Upper lobe of right lung (tissue), 1 donor: ENCODE measurements around the gene CACNG8. TPM values are rescaled to one million over a fixed set of nuclear protein-coding genes. Genes with fewer than 3 reads are reported as not detected.
A peak's percentile ranks its signal among the peaks of the same experiment; 100 is the strongest.

Experiments
- ATAC-seq: fragments of 200-7000 bp; cut with Tn5 transposase; one replicate; pipeline ENCODE4 v1.9.1; 2020; ENCODE audit warnings: mild to moderate bottlenecking, moderate library complexity
- DNase-seq: peaks from one replicate; pipeline ENCODE4 v3.0.0-alpha.2; 2020
- H3K27ac ChIP-seq: fragments of 200-600 bp; one replicate; pipeline ENCODE4 v1.8.0; 2022
- H3K27me3 ChIP-seq: fragments of 200-600 bp; one replicate; pipeline ENCODE4 v1.8.0; 2022; ENCODE audit warnings: mild to moderate bottlenecking
- H3K36me3 ChIP-seq: fragments of 200-600 bp; one replicate; pipeline ENCODE4 v1.8.0; 2022
- H3K4me1 ChIP-seq: fragments of 200-600 bp; one replicate; pipeline ENCODE4 v1.8.0; 2022
- H3K4me3 ChIP-seq: fragments of 200-600 bp; one replicate; pipeline ENCODE4 v1.8.0; 2022; ENCODE audit warnings: mild to moderate bottlenecking
- H3K9me3 ChIP-seq: fragments of 200-600 bp; one replicate; pipeline ENCODE4 v1.8.0; 2022
- intact Hi-C: fragments of 100-400 bp; cut with DNase I; formaldehyde crosslinking; loops from one replicate; pipeline ENCODE4 v1.11.0; 2022
- total RNA-seq: library from RNA; stranded (reverse); fragmentation: NEBNext Ultra II Directional; extraction: Animal tissue kit (Norgen Biotek cat#: 25700); gene quantifications from one replicate; pipeline ENCODE4 v1.2.1, GENCODE V29; 2021
- TF ChIP-seq, protein P1 (sequence below): fragments of 200-600 bp; IDR thresholded peaks from one replicate; pipeline ENCODE4 v1.8.0; 2022; ENCODE audit warnings: antibody characterized with exemption
- donor health status: DM: no; HTN: yes; CAD: no; lungs with severe emphysema.

Gene CACNG8
- total RNA-seq, 1 donor from 2014 or later: 0.12 TPM

DNA sequence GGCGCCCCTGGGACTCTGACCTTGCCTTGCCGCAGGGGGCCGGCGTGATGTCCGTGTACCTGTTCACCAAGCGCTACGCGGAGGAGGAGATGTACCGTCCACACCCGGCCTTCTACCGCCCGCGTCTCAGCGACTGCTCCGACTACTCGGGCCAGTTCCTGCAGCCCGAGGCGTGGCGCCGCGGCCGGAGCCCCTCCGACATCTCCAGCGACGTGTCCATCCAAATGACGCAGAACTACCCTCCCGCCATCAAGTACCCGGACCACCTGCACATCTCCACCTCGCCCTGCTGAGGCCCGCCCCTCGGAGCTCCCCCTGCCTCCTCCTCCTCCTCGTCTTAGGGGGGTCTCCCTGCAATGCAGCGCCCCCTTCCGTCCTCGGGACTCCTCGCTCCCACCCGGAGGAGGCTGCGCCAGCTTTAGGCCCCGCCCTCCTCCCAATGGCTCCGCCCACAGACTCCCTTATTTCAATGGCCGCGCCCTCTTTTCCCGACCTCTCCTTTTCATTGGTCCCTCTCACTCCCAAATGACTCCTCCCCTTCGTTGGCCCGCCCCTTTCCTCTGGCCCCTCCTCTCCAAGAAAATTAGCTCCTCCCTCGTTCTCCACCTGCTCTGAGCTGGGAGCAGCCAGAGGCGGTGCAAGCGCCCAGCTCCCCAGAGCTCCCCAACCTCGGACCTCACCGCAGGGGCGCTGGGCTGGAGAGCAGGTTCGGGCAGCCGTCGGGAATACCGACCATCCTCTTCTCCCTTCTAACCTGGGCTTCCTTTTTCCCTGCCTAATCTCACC, 20.5 kb upstream of the CACNG8 start:
- DNase-seq: peak; percentile 56
- peaks cover 51% of the 10 kb centered on the region for H3K27me3 ChIP-seq
- H3K4me3 ChIP-seq: no peak overlapping the region
- H3K36me3 ChIP-seq: no peaks in the 10 kb centered on the region
- intact Hi-C loops: no loop called here
- TF ChIP-seq, protein P1, sequence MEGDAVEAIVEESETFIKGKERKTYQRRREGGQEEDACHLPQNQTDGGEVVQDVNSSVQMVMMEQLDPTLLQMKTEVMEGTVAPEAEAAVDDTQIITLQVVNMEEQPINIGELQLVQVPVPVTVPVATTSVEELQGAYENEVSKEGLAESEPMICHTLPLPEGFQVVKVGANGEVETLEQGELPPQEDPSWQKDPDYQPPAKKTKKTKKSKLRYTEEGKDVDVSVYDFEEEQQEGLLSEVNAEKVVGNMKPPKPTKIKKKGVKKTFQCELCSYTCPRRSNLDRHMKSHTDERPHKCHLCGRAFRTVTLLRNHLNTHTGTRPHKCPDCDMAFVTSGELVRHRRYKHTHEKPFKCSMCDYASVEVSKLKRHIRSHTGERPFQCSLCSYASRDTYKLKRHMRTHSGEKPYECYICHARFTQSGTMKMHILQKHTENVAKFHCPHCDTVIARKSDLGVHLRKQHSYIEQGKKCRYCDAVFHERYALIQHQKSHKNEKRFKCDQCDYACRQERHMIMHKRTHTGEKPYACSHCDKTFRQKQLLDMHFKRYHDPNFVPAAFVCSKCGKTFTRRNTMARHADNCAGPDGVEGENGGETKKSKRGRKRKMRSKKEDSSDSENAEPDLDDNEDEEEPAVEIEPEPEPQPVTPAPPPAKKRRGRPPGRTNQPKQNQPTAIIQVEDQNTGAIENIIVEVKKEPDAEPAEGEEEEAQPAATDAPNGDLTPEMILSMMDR: no peak
- H3K4me1 ChIP-seq: no peaks in the 10 kb centered on the region
- H3K27ac ChIP-seq: no peak overlapping the region
- H3K9me3 ChIP-seq: no peaks in the 10 kb centered on the region
- no peak for ATAC-seq

- DNase-seq (no peak), ATAC-seq (no peak)
- TF ChIP-seq, protein P1: no peak
- Histone ChIP-seq H3K27me3 (peaks cover 61% of the 10 kb centered on the region), H3K36me3 (no peaks in the 10 kb centered on the region), H3K4me3 (no peak overlapping the region), H3K4me1 (no peaks in the 10 kb centered on the region), H3K27ac (no peak overlapping the region), H3K9me3 (no peaks in the 10 kb centered on the region)
- intact Hi-C loops: no loop called here
These were observed 18.3 kb upstream of the CACNG8 start for GRCh38 chr19:53944416-53944815.

DNA sequence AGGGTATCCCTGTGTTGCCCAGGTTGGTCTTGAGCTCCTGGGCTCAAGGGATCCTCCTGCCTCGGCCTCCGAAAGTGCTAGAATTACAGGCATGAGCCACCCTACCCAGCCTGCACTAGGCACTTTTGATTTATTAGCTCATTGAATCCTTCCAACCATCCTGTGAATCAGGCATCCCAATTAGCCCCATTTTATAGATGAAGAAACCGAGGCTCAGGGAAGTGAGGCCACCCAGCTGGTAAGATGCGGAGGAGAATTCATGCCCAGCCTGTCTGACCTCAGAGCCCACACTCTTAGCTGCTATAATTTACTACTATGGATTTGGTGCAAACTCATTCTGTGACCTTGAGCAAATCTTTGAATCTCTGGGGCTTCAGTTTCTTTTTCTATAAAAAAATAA, 17.8 kb upstream of the CACNG8 start:
- DNase-seq (no peak), ATAC-seq (no peak)
- no peaks in the 10 kb centered on the region for H3K9me3 ChIP-seq
- intact Hi-C loops: no loop called here
- no peak overlapping the region for H3K4me3 ChIP-seq
- no peaks in the 10 kb centered on the region for H3K4me1 ChIP-seq
- no peaks in the 10 kb centered on the region for H3K36me3 ChIP-seq
- no peak overlapping the region for H3K27ac ChIP-seq
- peaks cover 58% of the 10 kb centered on the region for H3K27me3 ChIP-seq
- TF ChIP-seq, protein P1: no peak

- H3K27me3 ChIP-seq: peaks cover 57% of the 10 kb centered on the region
- no peaks in the 10 kb centered on the region for H3K36me3 ChIP-seq
- H3K4me1 ChIP-seq: no peaks in the 10 kb centered on the region
- no peaks in the 10 kb centered on the region for H3K9me3 ChIP-seq
- intact Hi-C loops: no loop called here
- no peak overlapping the region for H3K4me3 ChIP-seq
- no peak for ATAC-seq
- DNase-seq: no peak
- H3K27ac ChIP-seq: no peak overlapping the region
- TF ChIP-seq, protein P1: no peak
These were observed 17.3 kb upstream of the CACNG8 start for GRCh38 chr19:53945441-53945840.

GRCh38 chr19:53945998-53946397, 16.7 kb upstream of the CACNG8 start:
- Histone ChIP-seq H3K27ac (no peak overlapping the region), H3K27me3 (peaks cover 57% of the 10 kb centered on the region), H3K36me3 (no peaks in the 10 kb centered on the region), H3K4me3 (no peak overlapping the region), H3K4me1 (no peaks in the 10 kb centered on the region), H3K9me3 (no peaks in the 10 kb centered on the region)
- intact Hi-C loops: no loop called here
- DNase-seq (no peak), ATAC-seq (no peak)
- TF ChIP-seq, protein P1: no peak
